ENCODE measurements around the gene UGT1A7.

Gene UGT1A7

GRCh38 chr2:233811087-233811486 lies 129.4 kb downstream of the UGT1A7 start:
- no peaks in the 10 kb centered on the region for H3K36me3 ChIP-seq (ENCODE audit: control insufficient read depth, insufficient read depth, low read length)
- no peaks in the 10 kb centered on the region; the same call in none of the 2 replicates for H3K27me3 ChIP-seq (replicated peaks; ENCODE audit: control insufficient read depth, insufficient read depth, low read length)
- no peak for DNase-seq (ENCODE audit: extremely low read depth, insufficient read length)
- no peak for TF ChIP-seq CTCF (IDR thresholded peaks at IDR 0.05; ENCODE audit: insufficient read depth, low read length, poor library complexity, severe bottlenecking)
- no peak overlapping the region for H3K4me3 ChIP-seq (replicated peaks; ENCODE audit: low read depth, low read length)

GRCh38 chr2:233811732-233812131 lies 130.0 kb downstream of the UGT1A7 start:
- Histone ChIP-seq H3K4me3 (replicated peaks; ENCODE audit: low read depth, low read length) (no peak overlapping the region), H3K27me3 (replicated peaks; ENCODE audit: control insufficient read depth, insufficient read depth, low read length) (no peaks in the 10 kb centered on the region; the same call in none of the 2 replicates), H3K36me3 (ENCODE audit: control insufficient read depth, insufficient read depth, low read length) (no peaks in the 10 kb centered on the region)
- no peak for TF ChIP-seq CTCF (IDR thresholded peaks at IDR 0.05; ENCODE audit: insufficient read depth, low read length, poor library complexity, severe bottlenecking)
- DNase-seq (ENCODE audit: extremely low read depth, insufficient read length) = no peak

GRCh38 chr2:233813236-233814055 lies 131.7 kb downstream of the UGT1A7 start:
- DNase-seq (ENCODE audit: extremely low read depth, insufficient read length) = no peak
- TF ChIP-seq CTCF (IDR thresholded peaks at IDR 0.05; ENCODE audit: insufficient read depth, low read length, poor library complexity, severe bottlenecking) = no peak
- Histone ChIP-seq H3K36me3 (ENCODE audit: control insufficient read depth, insufficient read depth, low read length) (no peaks in the 10 kb centered on the region), H3K27me3 (replicated peaks; ENCODE audit: control insufficient read depth, insufficient read depth, low read length) (no peaks in the 10 kb centered on the region; the same call in 1 of the 2 replicates), H3K4me3 (replicated peaks; ENCODE audit: low read depth, low read length) (no peak overlapping the region)

- TF ChIP-seq CTCF (IDR thresholded peaks at IDR 0.05; ENCODE audit: insufficient read depth, low read length, poor library complexity, severe bottlenecking) = no peak
- no peak for DNase-seq (ENCODE audit: extremely low read depth, insufficient read length)
Observed at GRCh38 chr2:233814056-233814835, 132.5 kb downstream of the UGT1A7 start.

GRCh38 chr2:233815861-233816260 lies 134.2 kb downstream of the UGT1A7 start:
- TF ChIP-seq CTCF (IDR thresholded peaks at IDR 0.05; ENCODE audit: insufficient read depth, low read length, poor library complexity, severe bottlenecking) = no peak
- no peak for DNase-seq (ENCODE audit: extremely low read depth, insufficient read length)
- Histone ChIP-seq H3K4me3 (replicated peaks; ENCODE audit: low read depth, low read length) (no peak overlapping the region), H3K27me3 (replicated peaks; ENCODE audit: control insufficient read depth, insufficient read depth, low read length) (0 out of 2 replicates have a peak, but pooled peaks cover 2% of the 10 kb centered on the region), H3K36me3 (ENCODE audit: control insufficient read depth, insufficient read depth, low read length) (no peaks in the 10 kb centered on the region)

More at GRCh38 chr2:233814056-233814835, 132.5 kb downstream of the UGT1A7 start:
- Histone ChIP-seq H3K4me3 (replicated peaks; ENCODE audit: low read depth, low read length) (no peak overlapping the region), H3K36me3 (ENCODE audit: control insufficient read depth, insufficient read depth, low read length) (no peaks in the 10 kb centered on the region), H3K27me3 (replicated peaks; ENCODE audit: control insufficient read depth, insufficient read depth, low read length) (no peaks in the 10 kb centered on the region)
